Activated T-helper 9 cell treated with anti-CD3 and anti-CD28 coated beads, Interleukin-2, amount 50 U/mL, for 16 hours (primary cell): ENCODE measurements around the gene ARHGEF16.

Source experiments
- DNase-seq: peaks from one replicate; pipeline ENCODE4 v3.0.0-alpha.2; 2020; ENCODE audit warnings: low read depth

Gene ARHGEF16

DNA sequence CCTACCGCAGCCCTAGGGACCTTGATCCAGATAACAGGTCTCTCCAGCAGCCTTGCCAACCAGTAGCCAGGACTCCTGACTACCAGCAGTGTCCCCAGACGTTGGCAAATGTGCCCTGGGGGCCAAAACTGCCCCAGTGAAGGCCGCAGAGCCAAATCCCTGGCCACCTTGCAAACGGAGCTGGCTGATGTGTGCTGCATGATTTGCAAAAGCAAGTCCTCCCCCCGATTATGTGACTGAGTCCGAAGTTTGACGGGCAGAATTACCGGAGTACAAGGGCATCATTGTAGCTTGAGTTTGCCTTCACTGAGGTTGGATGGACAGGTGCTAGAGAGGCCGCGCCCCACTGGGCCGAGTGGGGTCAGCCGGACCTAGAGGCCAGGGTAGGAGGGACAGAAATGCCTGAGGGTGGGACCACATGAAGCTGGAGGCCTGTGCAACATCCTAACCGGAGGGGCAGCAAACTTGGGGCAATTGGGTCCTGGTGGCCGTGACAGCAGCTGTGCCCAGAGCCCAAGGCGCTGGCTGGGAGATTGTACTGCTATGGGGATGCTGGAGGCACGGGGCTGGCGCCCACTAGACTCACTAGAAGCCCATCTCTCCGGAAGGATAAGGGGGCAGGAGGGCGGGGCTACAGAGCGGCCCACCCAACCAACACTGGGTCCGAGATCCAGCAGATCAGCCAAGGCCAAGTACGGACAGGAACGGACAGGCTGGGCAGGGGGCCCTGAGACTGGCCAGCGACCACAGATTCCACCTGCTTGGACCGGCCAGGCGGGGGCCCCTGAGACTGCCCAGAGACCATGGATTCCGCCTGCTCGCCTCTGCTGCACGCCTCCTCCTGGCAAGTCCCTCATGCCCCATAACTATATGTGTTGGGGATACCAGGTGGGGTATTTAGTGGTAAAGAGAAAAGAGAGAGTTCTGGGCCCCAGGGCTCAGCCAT, 2.8 kb downstream of the ARHGEF16 start:
- DNase-seq: no peak

DNA sequence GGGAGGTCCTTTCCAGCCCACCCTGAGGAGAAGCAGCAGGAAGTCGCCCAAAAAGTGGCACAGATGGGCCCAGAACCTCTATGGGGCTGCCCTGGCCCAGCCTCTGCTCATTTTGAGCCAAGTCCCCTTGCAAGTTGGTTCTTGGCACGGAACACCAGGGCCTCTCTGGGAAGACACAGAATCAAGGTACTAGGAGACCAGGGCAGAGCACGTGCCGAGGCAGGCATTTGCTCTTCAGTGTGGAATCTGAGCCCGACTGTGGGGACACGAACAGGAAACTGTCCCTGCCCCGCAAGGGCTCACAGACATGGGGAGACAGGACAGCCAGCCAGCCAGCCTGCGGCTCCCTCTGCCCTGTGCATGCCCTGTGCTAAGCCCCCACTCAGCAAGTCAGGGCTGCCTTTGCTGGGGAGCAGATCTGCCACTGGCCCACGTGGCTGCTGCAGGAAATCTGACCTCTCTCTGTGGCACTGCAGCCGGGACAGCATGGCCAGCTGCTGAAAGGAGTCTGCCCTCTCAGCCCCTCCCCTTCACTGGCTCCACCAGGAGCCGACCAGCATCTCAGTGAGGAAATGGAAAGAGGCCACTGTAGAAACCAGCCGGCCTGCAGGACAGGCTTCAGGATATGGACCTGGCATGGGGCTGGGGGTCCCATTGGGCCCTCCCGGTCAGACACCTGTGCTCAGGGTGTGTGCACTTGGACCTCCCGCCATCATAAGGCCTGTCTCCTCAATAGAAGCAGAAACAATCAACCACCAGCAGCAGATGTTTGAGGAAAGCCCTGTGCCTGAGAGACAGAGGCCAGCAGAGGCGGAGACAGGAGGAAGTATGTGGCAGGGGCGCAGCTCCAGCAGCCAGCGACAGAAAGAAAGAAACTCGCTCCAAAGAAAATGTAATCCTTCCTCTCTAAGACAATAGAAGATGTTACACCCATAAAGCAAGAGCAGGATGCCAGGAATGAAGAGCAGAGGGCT, 3.7 kb downstream of the ARHGEF16 start:
- no peak for DNase-seq

DNA sequence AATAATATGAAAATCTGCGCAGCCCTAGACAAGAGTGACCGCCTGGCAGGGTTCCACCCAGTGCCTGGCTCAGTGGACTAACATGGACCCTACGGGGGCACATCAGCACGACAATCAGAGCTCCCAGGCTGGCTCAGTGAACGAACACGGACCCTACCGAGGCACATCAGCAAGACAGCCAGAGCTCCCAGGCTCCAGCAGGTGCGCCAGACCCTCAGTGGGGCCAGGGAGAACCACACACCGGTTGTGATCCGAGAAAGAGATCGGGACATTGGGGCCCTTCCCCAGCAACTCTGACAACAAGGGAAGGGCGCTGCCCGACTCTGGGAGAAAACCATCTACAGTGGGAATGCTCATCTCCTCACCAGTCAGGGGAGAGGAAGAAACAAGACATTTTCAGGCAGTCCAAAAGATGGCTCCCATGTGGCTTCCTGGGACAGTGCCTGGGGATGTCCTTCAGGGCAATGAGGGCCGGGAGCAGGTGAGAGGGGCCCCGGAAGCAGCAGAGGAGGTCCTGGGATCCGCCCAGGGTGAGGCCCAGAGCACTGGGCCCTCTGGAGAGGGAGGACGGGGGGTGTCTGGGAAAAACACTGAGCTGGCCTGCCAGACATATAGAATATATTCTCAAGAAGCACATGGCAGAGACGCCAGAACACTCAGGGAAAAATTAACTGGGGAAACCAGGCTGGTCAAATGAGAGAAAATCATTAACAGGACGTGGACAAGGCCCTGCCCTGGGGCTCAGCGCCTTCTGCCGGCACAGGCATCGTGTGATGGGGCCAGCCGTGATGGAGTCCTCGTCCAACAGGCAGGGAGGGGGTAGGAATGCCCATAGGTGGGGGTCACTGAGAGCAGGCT, 4.8 kb downstream of the ARHGEF16 start:
- DNase-seq: no peak

DNA sequence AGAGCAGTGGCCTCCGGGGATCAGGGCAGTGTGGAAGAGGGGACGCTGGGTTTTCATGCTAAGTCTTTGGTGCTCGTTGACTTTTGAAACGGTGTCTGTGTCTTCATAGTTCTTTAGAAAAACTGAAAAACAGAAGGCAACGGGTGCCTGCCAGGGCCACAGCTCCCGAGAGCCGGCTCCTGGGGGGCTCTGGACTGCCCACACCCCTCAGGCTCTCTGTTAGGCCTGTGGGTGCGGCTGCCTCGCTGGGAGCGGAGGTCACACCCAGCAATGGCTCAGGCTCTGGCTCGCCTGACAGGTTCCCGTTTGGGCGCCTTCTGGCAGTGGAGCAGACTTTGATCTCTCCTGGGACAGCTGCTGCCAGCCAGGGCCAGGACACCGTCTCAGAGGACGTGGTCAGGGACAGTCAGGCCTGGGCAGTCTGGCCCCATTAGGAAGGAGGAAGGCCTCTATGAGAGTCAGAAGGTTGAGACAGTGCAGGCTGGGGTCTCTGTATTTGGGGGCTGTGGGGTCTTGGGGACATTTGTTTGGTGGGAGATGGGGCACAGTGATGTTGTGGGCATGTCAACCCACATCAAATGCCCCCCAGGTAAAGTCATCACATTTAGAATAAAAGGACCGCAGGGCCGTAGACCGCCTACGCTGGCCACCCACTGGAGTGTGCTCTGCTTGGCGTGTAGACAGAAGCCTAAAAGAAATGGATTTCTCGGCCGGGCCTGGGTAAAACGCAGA, 5.6 kb downstream of the ARHGEF16 start:
- DNase-seq: no peak

DNA sequence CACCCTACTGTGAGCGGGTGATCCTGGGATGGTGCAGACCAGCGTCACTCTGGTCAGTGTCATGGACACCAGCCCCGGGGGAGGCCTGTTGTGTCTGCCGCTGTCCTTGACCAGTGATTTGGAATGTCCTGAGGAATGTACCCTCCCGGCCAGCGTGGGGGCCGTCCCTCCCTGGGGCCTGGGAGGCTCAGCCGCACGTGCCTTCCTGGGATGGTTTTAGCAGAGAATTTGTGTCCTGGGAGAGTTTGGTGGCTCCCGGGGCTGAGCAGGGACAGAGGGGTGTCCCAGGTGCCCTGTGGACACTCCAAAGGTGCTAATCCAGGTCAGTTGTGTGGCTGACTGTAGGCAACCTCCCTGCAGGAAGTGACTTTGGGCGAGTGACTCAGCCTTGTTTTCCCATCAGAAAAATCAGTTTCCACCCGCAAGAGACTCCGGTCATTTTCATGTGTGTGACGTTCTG, 6.2 kb downstream of the ARHGEF16 start:
- DNase-seq: no peak

DNA sequence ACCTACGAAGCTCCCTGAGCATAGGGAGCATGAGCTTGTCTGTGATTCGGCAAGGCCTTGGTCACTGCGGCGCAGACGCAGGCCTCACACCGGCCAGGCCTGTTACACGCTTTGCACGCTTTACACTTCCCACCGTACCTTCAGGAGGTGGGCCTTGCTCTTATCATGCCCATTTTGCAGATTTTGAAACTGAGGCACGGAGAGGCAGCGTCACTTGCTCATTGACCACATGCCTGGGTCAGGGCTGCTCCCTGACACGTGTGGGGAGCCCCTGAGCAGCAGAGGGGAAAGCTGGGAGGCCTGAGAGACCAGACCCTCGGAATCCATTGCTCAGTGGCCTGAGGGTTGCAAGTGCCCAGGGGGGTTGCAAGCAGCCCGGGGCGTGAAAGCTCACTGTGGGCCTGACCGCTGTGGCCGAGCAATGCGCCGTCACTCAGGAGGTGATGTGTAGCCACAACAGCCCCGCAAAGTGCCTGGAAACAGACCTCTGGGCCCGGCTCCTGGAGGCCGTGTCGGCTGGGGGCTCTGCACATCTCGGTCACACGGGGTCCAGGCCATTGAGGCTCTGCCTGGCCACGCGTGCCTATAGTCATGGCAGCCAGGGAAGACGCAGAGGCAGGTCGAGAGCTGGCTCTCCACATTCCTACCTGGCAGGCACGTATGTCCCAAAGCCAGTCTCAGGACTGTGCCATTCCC, 6.9 kb downstream of the ARHGEF16 start:
- DNase-seq: no peak

DNA sequence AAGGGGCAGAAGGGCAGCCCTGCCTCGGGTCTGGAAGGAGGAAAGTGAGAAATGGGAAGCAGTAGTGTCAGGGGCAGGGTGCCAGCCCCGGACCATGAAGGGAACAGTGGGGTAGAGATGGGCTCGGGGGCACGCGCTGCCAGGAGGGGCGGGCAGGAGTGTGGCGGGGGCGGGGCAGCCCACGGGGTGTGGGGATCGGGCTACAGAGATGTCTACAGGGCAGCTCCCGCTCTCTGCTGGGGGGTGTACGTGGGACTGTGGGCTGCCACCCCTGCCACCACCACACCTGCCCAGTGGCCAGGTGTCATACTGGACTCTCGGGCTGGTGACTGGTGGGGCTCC, 7.4 kb downstream of the ARHGEF16 start:
- no peak for DNase-seq

DNA sequence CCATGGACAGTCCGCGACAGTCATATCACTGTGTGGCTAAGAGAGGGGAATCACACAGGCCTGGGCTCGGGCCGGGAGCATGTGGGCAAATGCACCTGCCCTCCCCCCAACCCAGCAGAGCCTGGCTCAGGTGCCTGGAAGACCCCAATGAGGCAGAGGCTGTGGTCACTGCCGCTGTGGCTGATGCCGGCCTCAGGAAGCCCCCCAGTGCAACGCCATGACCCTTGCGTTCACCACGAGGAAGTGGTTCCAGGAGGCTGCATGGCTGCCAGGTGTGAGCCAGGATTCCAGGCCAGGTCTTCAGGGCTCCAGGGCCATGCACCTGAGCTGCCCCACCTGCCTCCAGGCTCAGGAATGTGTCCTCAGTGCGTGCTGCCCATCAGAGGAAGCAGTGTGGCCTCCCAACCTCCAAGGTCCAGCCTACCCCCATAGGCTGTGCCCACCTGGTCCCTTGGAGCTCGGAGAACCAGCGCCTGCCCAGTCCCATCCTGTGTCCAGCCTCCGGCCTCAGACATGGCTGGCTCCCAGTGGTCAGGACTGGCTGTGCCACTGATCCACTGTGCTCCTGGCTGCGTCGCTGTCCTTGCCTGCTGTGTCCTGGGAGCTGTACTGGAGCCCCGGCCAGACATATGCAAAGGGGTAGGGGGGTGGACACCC, 8.0 kb downstream of the ARHGEF16 start:
- no peak for DNase-seq

DNA sequence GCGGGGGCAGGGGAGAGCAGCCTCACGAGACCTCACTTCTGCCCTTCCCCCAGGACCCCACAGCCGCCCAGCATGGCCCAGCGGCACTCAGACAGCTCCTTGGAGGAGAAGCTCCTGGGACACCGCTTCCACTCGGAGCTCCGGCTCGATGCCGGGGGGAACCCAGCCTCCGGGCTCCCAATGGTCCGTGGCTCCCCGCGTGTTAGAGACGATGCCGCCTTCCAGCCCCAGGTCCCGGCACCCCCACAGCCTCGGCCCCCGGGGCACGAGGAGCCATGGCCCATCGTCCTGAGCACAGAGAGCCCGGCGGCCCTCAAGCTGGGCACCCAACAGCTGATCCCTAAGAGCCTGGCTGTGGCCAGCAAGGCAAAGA, 8.5 kb downstream of the ARHGEF16 start:
- DNase-seq: no peak

DNA sequence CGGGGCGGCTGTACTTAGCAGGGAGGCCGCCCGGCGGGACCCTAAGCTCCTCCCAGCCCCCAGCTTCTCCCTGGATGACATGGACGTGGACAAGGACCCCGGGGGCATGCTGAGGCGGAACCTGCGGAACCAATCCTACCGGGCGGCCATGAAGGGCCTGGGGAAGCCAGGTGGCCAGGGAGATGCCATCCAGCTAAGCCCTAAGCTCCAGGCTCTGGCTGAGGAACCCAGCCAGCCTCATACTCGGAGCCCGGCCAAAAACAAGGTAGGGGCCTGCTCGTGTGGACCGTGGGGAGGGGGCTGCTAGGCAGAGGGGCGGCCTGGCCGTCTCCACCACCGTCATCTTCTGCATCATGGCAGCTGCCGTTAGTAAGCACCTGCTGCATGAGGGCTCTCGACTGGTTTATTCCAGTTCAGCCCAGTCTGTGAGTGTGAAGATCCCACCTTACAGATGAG, 9.0 kb downstream of the ARHGEF16 start:
- no peak for DNase-seq

DNA sequence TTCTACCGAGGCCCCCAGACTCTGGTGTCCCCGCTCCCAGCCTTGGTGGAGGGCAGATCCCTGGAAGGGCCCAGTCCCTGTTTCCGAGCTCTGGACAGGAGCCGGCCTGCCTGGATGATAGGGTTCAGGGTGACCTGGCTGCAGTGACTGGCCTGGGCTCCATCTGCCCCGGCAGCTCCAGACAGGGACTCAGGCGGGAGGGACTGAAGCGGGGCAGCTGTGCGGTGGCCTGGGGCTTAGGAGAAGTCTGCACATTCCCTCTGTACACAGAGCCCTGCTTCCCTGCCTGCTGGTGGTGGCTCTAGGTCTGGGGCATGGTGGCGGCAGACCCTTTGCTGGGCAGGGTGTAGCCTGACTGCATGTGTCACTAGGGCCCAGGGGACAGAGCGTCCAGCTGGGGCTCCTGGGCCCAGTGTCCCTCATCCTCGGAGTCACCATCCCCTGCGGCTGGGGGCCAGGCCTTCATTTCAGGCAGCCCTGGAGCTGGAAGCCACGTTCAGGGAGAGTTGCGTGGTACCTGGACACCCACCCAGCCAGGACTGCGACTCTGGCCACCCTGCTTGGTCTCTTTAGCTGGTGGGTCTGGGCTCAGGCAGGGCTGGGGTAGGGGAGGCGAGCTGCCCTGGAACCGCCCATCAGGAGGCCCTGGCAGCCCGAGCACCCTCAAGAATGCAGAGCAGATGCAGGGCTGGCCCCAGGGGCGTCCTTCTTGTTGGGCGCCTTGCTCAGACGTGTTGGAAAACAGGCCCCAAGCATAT, 9.6 kb downstream of the ARHGEF16 start:
- no peak for DNase-seq

DNA sequence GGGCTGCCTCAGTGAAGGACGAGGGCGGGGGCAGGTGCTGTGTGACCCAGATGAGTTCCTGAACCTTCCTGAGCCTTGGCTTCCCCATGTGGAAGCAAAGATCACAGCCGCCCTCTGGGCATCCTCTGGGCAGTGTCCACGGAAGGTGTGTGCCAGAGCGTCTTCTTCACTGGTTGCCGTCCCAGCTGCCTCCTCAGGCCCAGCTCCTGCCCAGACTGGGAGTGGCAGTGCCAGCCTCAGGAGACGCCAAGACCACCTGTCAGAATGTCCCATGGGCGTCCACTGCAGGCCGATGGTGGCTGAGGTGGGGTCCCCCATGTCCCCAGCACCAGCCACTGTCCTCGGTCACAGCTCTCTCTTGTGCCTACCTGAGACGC, 10.2 kb downstream of the ARHGEF16 start:
- DNase-seq: no peak

DNA sequence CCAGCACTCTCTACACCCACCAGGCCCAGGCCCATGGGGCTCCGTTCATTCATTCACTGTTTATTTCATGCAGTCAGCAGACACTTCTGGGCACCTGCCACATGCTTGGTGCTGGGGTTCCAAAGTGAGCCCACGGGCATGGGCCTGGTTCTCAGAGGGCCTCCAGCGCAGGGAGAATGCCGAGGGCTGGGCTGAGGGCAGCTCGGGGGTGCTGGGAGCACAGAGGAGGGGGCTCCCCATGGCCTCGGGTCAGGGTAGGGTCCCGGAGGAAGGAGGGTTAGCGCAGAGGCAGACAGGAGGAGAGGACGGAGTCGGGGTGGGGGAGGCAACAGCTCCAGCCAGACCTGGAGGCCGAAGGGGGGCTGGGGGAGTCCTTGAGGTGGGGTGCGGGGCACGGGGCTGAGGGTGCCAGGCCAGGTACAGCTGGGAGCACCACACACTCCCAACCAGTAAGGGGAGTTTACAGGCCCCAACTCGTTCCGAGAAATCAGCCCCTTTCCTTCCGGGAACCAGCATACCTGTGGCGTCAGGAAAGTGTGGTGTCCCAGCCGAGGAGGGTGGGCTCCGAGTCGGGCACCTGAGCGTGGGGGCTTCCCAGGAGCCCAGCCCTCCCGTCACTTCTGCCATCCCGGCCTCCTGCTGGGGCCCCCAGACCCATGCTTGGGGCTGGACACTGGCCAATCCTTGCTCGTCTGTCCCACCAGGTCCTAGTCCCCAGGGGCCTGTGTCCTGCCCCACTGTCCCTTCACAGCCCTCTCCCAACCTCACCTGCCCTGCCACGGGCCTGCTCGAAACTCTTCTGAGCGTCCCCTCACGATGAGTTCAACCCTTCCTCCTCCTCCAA, 10.8 kb downstream of the ARHGEF16 start:
- no peak for DNase-seq

DNA sequence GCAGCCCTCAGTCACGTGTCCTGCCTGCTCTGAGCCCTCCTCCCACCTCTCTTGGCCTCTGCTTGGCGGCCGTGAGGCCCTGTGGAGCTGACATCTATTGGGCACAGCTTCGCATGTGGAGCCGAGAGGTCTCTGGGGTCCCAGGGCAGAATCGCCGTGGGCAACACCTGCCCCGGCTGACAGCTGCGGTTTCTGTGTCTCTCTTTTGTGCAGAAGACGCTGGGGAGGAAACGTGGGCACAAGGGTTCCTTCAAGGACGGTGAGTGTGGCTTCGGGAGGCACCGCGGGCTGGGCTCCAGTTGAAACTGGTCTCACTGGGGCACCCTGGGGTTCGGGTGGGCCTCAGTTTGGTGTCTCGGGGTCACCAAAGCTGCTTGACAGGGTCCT, 11.5 kb downstream of the ARHGEF16 start:
- no peak for DNase-seq

DNA sequence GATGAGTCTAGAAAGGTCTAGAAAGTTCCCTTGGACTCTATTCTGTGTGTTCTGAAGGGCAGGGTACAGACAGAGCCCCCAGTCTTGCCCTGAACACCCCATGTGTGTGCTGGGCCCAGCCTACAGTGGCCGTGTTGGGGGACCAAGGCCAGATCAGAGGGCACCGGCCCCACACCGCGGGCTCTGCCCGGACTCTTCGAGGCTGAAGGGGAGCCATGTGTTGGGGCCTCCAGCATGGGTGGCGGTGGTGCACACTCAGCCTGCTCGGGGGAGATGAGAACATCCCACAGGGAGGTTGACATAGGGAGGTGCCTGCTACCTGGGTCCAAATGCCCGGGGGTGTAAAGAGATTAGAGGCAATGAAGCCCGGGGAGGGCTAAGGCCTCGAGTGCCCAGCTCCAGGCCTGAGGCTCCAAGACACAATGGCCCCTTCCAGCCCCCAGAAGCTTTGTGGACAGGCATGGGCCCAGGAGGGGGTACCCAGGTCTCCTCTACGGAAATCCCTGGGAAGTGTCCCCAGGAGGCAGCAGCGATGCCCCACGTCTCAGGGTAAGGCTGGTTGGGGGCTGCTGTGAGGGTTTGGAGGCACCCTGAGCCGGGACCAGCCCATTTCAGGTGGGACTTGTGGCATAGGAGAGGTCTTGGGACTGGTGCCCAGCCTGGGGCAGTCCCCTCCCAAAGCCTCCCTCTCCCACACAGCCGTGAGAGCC, 12.1 kb downstream of the ARHGEF16 start:
- no peak for DNase-seq

DNA sequence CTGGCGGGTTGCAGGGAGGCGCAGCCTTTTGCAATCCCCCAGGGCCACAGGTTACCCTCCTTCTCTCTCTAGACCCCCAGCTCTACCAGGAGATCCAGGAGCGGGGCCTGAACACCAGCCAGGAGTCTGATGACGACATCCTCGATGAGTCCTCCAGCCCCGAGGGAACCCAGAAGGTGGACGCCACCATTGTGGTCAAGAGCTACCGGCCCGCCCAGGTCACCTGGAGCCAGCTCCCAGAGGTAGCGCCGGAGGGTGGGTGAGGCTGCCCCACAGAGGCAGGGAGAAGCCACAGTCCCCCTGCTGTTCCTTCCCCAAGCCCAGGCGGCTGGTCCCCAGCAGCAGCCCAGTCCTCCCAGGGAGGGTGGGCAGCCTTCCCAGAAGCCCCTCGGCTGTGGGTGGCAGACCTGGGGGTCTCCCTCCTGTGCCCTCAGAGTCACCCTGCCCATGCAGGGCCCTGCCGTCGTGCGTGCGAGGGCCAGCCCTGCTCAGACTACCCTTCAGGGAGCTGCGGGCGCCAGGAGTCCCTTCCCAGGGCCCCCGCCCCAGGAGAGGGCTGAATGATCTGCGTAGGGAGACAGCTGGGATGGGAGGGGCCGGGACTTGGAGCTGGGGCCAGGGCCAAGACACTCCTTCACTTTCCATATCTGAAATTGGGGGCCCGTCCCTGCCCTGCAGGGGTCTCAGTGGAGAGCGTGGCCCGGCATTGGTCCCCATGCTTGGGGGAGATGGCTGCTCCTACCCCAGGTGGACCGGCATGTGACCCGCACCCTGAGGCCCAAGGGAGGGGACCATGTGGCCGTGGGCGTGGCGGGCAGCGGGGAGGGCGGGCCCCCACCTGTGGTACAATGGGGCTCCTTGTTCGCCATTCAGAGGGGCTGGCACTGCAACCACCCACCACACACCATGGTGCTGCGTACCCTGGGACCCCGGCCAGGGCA, 12.9 kb downstream of the ARHGEF16 start:
- DNase-seq: no peak
